Gastrocnemius medialis (tissue), 4 donors: ENCODE results near the gene INPP4B. TPM values are rescaled to one million over a fixed set of nuclear protein-coding genes. Genes with fewer than 3 reads are reported as not detected.

Source experiments
- ATAC-seq, 2 donors: fragments of 150-250 bp; one replicate each; pipeline ENCODE4 v1.9.1; 2016
- DNase-seq, 2 donors: peaks; one replicate each; pipeline ENCODE4 v3.0.0-alpha.2; 2019
- H3K27ac ChIP-seq, 4 donors: fragments of 200-600 bp; sonication (generic); 1 replicate in 1 of 4; 2 replicates in 3 of 4; pipeline ENCODE4 v1.5.1; 2016 to 2018; ENCODE audit warnings: mild to moderate bottlenecking in 2 of 4, moderate library complexity in 1 of 4
- H3K27me3 ChIP-seq, 3 donors: fragments of 200-600 bp; sonication (generic) in 2 of 3; 1 replicate in 1 of 3; 2 replicates in 2 of 3; pipeline versions ENCODE4 v1.5.1 to v1.6.0; 2016 to 2019; ENCODE audit warnings: mild to moderate bottlenecking in 1 of 3, moderate library complexity in 1 of 3
- H3K36me3 ChIP-seq, 2 donors: fragments of 200-600 bp; sonication (generic) in 1 of 2; one replicate each; pipeline ENCODE4 v1.5.1; 2017 to 2018
- H3K4me1 ChIP-seq, 2 donors: fragments of 200-600 bp; sonication (generic) in 1 of 2; one replicate each; pipeline ENCODE4 v1.5.1; 2016 to 2017; ENCODE audit warnings: mild to moderate bottlenecking in 2 of 2
- H3K4me3 ChIP-seq, 4 donors: fragments of 200-600 bp; sonication (generic) in 3 of 4; 1 replicate in 1 of 4; 2 replicates in 3 of 4; pipeline ENCODE4 v1.5.1; 2016 to 2019; ENCODE audit warnings: mild to moderate bottlenecking in 2 of 4
- H3K9me3 ChIP-seq, 3 donors: fragments of 200-600 bp; sonication (generic) in 2 of 3; 1 replicate in 1 of 3; 2 replicates in 2 of 3; pipeline ENCODE4 v1.5.1; 2016 to 2019
- CTCF ChIP-seq, 5 experiments: fragments of 450-650 bp in 3 of 5; fragments of 200-600 bp in 2 of 5; sonication (generic) in 2 of 5; IDR thresholded peaks in 4 of 5; conservative IDR thresholded peaks in 1 of 5; 1 replicate in 4 of 5; 2 replicates in 1 of 5; pipeline ENCODE4 v1.5.1; 2016 to 2019; ENCODE audit warnings: antibody characterized with exemption in 5 of 5, mild to moderate bottlenecking in 3 of 5, moderate library complexity in 3 of 5
- POLR2A ChIP-seq, 2 donors: fragments of 450-650 bp; IDR thresholded peaks; one replicate each; pipeline ENCODE4 v1.6.1; 2017; ENCODE audit warnings: antibody characterized with exemption in 2 of 2, mild to moderate bottlenecking in 2 of 2, moderate library complexity in 2 of 2
- in situ Hi-C, 4 donors: fragments of 200-750 bp; cut with MboI; loops; one replicate each; pipeline versions ENCODE4 v1.15.0 to v1.8.0; 2017; ENCODE audit warnings: low sequenced_read_pairs in 4 of 4
- intact Hi-C: fragments of 100-400 bp; cut with DNase I; formaldehyde crosslinking; loops from one replicate; pipeline ENCODE4 v1.15.1; 2023; ENCODE audit warnings: low total_unique reads
- total RNA-seq, 4 donors: library from RNA; depleted of rRNA; stranded (reverse); fragments of >200 nt; gene quantifications; one replicate each; pipeline versions ENCODE4 v1.1.0 to v1.2.3, GENCODE V29; 2016

Gene INPP4B
- total RNA-seq, 4 donors from 2014 or later, result 7.5 to 23.6 (median 9.1) TPM

- Histone ChIP-seq H3K27me3 (no peaks in the 10 kb centered on the region), H3K9me3 (no peaks in the 10 kb centered on the region), H3K36me3 (no peaks in the 10 kb centered on the region), H3K4me3 (no peak overlapping the region), H3K4me1 (peaks cover 0 to 4% of the 10 kb centered on the region in 2 donors), H3K27ac (no peak overlapping the region)
- ATAC-seq (no peak), DNase-seq (no peak)
- TF ChIP-seq CTCF (IDR thresholded peaks at IDR 0.05 in 4 of 5, conservative IDR thresholded peaks at IDR 0.05 in 1 of 5) (no peak), POLR2A (IDR thresholded peaks at IDR 0.05) (no peak)
- in situ Hi-C loops, result no loop called here
- intact Hi-C loops, result no loop called here
Observed at GRCh38 chr4:142690406-142691163, 155.5 kb downstream of the INPP4B start.

GRCh38 chr4:142687547-142688275, 158.4 kb downstream of the INPP4B start:
- intact Hi-C loops (no loop called here), in situ Hi-C loops (no loop called here)
- DNase-seq (no peak), ATAC-seq (no peak)
- Histone ChIP-seq H3K27me3 (no peaks in the 10 kb centered on the region), H3K36me3 (no peaks in the 10 kb centered on the region), H3K9me3 (no peaks in the 10 kb centered on the region), H3K4me1 (peaks cover 0 to 4% of the 10 kb centered on the region in 2 donors), H3K27ac (no peak overlapping the region), H3K4me3 (no peak overlapping the region)
- no peak for TF ChIP-seq POLR2A (IDR thresholded peaks at IDR 0.05)

GRCh38 chr4:142686081-142686480, 160.0 kb downstream of the INPP4B start:
- Histone ChIP-seq H3K9me3 (no peaks in the 10 kb centered on the region), H3K27ac (no peak overlapping the region), H3K27me3 (no peaks in the 10 kb centered on the region), H3K36me3 (no peaks in the 10 kb centered on the region), H3K4me3 (no peak overlapping the region), H3K4me1 (peaks cover 0 to 4% of the 10 kb centered on the region in 2 donors)
- ATAC-seq, result no peak
- in situ Hi-C loops, result no loop called here
- DNase-seq, result no peak
- TF ChIP-seq CTCF (IDR thresholded peaks at IDR 0.05 in 4 of 5, conservative IDR thresholded peaks at IDR 0.05 in 1 of 5) (no peak), POLR2A (IDR thresholded peaks at IDR 0.05) (no peak)
- intact Hi-C loops, result no loop called here

- Histone ChIP-seq H3K4me1 (no peaks in the 10 kb centered on the region), H3K27ac (no peak overlapping the region), H3K27me3 (no peaks in the 10 kb centered on the region), H3K36me3 (no peaks in the 10 kb centered on the region), H3K4me3 (no peak overlapping the region), H3K9me3 (no peaks in the 10 kb centered on the region)
- intact Hi-C loops (no loop called here), in situ Hi-C loops (no loop called here)
- DNase-seq (no peak), ATAC-seq (no peak)
- TF ChIP-seq CTCF (IDR thresholded peaks at IDR 0.05 in 4 of 5, conservative IDR thresholded peaks at IDR 0.05 in 1 of 5) (no peak), POLR2A (IDR thresholded peaks at IDR 0.05) (no peak)
Observed at GRCh38 chr4:142683997-142684396, 162.1 kb downstream of the INPP4B start.

- Histone ChIP-seq H3K27ac (no peak overlapping the region), H3K4me1 (no peaks in the 10 kb centered on the region), H3K9me3 (no peaks in the 10 kb centered on the region), H3K27me3 (no peaks in the 10 kb centered on the region), H3K36me3 (no peaks in the 10 kb centered on the region), H3K4me3 (no peak overlapping the region)
- DNase-seq, result no peak
- no peak for ATAC-seq
- TF ChIP-seq CTCF (IDR thresholded peaks at IDR 0.05 in 4 of 5, conservative IDR thresholded peaks at IDR 0.05 in 1 of 5) (no peak), POLR2A (IDR thresholded peaks at IDR 0.05) (no peak)
- intact Hi-C loops (no loop called here), in situ Hi-C loops (no loop called here)
Observed at GRCh38 chr4:142683503-142683902, 162.6 kb downstream of the INPP4B start.
